Measurements from ENCODE around the gene NR1D2.

Gene NR1D2

DNA sequence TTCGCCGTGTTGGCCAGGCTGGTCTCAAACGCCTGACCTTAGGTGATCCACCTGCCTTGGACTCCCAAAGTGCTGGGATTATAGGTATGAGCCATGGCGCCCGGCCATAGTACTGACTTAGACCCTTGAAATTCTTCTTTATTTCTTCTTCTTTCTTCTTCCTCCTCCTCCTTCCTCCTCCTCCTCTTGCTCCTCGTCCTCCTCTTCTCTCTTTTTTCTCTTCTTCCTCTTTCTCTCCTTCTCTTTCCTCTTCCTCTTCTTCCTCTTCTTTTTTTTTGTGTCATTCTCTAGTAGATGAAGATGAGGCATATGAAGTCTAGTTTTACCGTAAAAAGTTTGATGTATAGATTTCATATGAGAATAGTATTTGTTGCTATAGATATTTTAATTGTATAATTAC, 18.8 kb upstream of the NR1D2 start:
- Histone ChIP-seq H2AFZ (ENCODE audit: low read depth) (no peak overlapping the region), H3K27me3 (ENCODE audit: insufficient read depth, low read depth) (no peaks in the 10 kb centered on the region), H4K20me1 (ENCODE audit: insufficient read depth) (no peaks in the 10 kb centered on the region), H3K4me1 (ENCODE audit: low read depth, poor library complexity, severe bottlenecking) (no peaks in the 10 kb centered on the region), H3K9ac (no peak overlapping the region), H3K27ac (no peak overlapping the region), H3K4me2 (no peak overlapping the region), H3K36me3 (ENCODE audit: insufficient read depth) (no peaks in the 10 kb centered on the region), H3K79me2 (ENCODE audit: insufficient read depth, low read depth) (no peaks in the 10 kb centered on the region), H3K4me3 (IDR thresholded peaks at IDR 0.05; ENCODE audit: insufficient read depth, low read depth, low read length) (no peak overlapping the region)
- TF ChIP-seq, protein P1, sequence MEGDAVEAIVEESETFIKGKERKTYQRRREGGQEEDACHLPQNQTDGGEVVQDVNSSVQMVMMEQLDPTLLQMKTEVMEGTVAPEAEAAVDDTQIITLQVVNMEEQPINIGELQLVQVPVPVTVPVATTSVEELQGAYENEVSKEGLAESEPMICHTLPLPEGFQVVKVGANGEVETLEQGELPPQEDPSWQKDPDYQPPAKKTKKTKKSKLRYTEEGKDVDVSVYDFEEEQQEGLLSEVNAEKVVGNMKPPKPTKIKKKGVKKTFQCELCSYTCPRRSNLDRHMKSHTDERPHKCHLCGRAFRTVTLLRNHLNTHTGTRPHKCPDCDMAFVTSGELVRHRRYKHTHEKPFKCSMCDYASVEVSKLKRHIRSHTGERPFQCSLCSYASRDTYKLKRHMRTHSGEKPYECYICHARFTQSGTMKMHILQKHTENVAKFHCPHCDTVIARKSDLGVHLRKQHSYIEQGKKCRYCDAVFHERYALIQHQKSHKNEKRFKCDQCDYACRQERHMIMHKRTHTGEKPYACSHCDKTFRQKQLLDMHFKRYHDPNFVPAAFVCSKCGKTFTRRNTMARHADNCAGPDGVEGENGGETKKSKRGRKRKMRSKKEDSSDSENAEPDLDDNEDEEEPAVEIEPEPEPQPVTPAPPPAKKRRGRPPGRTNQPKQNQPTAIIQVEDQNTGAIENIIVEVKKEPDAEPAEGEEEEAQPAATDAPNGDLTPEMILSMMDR (conservative IDR thresholded peaks at IDR 0.05; ENCODE audit: low read depth, low read length) = no peak

DNA sequence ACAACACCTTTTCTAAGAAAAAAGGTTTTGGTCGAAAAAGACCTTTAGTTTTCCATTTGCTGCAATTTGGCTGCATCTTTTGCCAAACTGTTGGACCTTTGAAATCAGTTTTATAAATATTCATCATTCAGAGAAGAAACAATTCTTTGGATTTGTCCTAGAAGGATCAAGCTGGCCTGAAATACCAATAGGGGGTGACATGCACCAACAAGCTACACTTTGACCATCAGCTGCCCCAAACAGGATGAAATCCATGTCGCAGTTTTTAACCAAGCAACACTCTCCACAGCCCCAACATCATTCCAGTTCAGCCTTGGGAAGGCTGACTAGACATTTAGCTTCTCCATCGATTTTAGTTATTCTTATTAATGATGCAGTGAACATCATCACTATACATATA, 18.4 kb upstream of the NR1D2 start:
- no peak overlapping the region for H3K4me2 ChIP-seq
- no peak overlapping the region for H3K4me3 ChIP-seq (IDR thresholded peaks at IDR 0.05; ENCODE audit: insufficient read depth, low read depth, low read length)
- no peak overlapping the region for H3K9ac ChIP-seq
- H3K79me2 ChIP-seq (ENCODE audit: insufficient read depth, low read depth) = no peaks in the 10 kb centered on the region
- TF ChIP-seq, protein P1 (conservative IDR thresholded peaks at IDR 0.05; ENCODE audit: low read depth, low read length) = no peak
- no peaks in the 10 kb centered on the region for H3K4me1 ChIP-seq (ENCODE audit: low read depth, poor library complexity, severe bottlenecking)
- no peak overlapping the region for H3K27ac ChIP-seq
- no peaks in the 10 kb centered on the region for H3K27me3 ChIP-seq (ENCODE audit: insufficient read depth, low read depth)
- no peaks in the 10 kb centered on the region for H4K20me1 ChIP-seq (ENCODE audit: insufficient read depth)
- H2AFZ ChIP-seq (ENCODE audit: low read depth) = no peak overlapping the region
- H3K36me3 ChIP-seq (ENCODE audit: insufficient read depth) = no peaks in the 10 kb centered on the region

DNA sequence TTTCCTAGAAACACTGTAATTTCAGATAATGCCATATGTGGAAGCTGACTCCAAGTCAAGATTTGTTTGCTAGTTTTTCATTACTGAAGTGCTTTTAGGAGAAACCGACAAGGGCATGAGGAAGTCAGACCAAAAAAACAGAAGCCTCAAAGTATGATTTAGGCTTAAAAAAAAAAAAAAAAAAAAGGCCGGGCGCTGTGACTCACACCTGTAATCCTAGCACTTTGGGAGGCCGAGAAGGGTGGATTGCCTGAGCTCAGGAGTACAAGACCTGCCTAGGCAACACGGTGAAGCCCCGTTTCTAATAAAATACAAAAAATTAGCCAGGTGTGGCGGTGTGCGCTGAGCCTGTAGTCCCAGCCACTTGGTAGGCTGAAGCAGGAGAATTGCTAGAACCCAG, 16.6 kb upstream of the NR1D2 start:
- Histone ChIP-seq H3K27me3 (ENCODE audit: insufficient read depth, low read depth) (no peaks in the 10 kb centered on the region), H2AFZ (ENCODE audit: low read depth) (no peak overlapping the region), H3K36me3 (ENCODE audit: insufficient read depth) (no peaks in the 10 kb centered on the region), H4K20me1 (ENCODE audit: insufficient read depth) (no peaks in the 10 kb centered on the region), H3K79me2 (ENCODE audit: insufficient read depth, low read depth) (no peaks in the 10 kb centered on the region), H3K4me3 (IDR thresholded peaks at IDR 0.05; ENCODE audit: insufficient read depth, low read depth, low read length) (no peak overlapping the region), H3K4me2 (no peak overlapping the region), H3K9ac (no peak overlapping the region), H3K4me1 (ENCODE audit: low read depth, poor library complexity, severe bottlenecking) (no peaks in the 10 kb centered on the region), H3K27ac (no peak overlapping the region)
- TF ChIP-seq, protein P1 (conservative IDR thresholded peaks at IDR 0.05; ENCODE audit: low read depth, low read length) = no peak

DNA sequence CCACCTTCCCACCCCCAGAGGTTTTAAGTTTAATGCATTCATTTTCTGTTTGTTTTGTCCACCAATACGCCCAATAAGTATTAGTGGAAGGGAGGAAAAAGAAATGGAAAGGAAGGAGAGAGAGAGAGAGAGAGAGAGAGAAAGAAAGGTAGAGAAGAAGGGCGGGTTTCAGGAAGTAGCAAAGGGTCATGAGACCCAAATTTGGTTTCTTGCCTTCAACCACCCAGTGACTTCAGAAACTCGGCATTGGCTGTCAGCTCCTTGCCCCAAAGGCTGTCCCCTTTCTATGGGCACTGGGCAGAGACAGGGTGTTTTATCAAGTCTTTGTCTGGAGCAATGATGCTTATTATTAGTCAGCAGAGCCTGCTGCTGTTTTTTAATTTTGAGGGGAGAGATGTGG, 13.5 kb upstream of the NR1D2 start:
- no peak overlapping the region for H3K4me3 ChIP-seq (IDR thresholded peaks at IDR 0.05; ENCODE audit: insufficient read depth, low read depth, low read length)
- no peaks in the 10 kb centered on the region for H4K20me1 ChIP-seq (ENCODE audit: insufficient read depth)
- H3K9ac ChIP-seq = no peak overlapping the region
- TF ChIP-seq, protein P1 (conservative IDR thresholded peaks at IDR 0.05; ENCODE audit: low read depth, low read length) = no peak
- no peak overlapping the region for H2AFZ ChIP-seq (ENCODE audit: low read depth)
- no peak overlapping the region for H3K27ac ChIP-seq
- H3K79me2 ChIP-seq (ENCODE audit: insufficient read depth, low read depth) = no peaks in the 10 kb centered on the region
- no peaks in the 10 kb centered on the region for H3K4me1 ChIP-seq (ENCODE audit: low read depth, poor library complexity, severe bottlenecking)
- no peaks in the 10 kb centered on the region for H3K27me3 ChIP-seq (ENCODE audit: insufficient read depth, low read depth)
- no peak overlapping the region for H3K4me2 ChIP-seq
- no peaks in the 10 kb centered on the region for H3K36me3 ChIP-seq (ENCODE audit: insufficient read depth)

DNA sequence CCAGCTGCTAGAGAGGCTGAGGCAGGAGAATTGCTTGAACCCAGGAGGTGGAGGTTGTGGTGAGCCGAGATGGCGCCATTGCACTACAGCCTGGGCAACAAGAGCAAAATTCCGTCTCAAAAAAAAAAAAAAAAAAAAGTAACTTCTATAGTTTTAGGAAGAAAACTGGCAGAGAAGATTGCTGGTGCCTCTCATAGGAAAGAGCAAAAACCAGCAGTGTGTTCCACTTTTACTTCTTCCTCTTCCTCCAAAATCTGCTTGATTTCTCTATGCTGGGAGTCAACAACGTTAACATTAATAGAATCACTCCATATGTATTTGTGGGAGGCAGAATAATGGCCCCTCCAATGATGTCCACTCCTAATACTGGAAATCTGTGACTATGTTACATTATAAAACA, 12.5 kb upstream of the NR1D2 start:
- H3K27me3 ChIP-seq (ENCODE audit: insufficient read depth, low read depth) = no peaks in the 10 kb centered on the region
- H2AFZ ChIP-seq (ENCODE audit: low read depth) = no peak overlapping the region
- H3K4me2 ChIP-seq = no peak overlapping the region
- H3K27ac ChIP-seq = no peak overlapping the region
- TF ChIP-seq, protein P1 (conservative IDR thresholded peaks at IDR 0.05; ENCODE audit: low read depth, low read length) = no peak
- no peaks in the 10 kb centered on the region for H3K79me2 ChIP-seq (ENCODE audit: insufficient read depth, low read depth)
- no peaks in the 10 kb centered on the region for H3K36me3 ChIP-seq (ENCODE audit: insufficient read depth)
- no peaks in the 10 kb centered on the region for H3K4me1 ChIP-seq (ENCODE audit: low read depth, poor library complexity, severe bottlenecking)
- no peaks in the 10 kb centered on the region for H4K20me1 ChIP-seq (ENCODE audit: insufficient read depth)
- no peak overlapping the region for H3K9ac ChIP-seq
- no peak overlapping the region for H3K4me3 ChIP-seq (IDR thresholded peaks at IDR 0.05; ENCODE audit: insufficient read depth, low read depth, low read length)

Data from KMS-11 (cell line).